Small intestine (tissue), 7 donors: ENCODE data around the gene RPS15. TPM values are rescaled to one million over a fixed set of nuclear protein-coding genes. Genes with fewer than 3 reads are reported as not detected.

Experiments
- DNase-seq, 2 donors: peaks; one replicate each; pipeline versions ENCODE4 v3.0.0 to v3.0.0-alpha.2; 2013
- FAIRE-seq: peaks from 2 replicates; lab custom pipeline; 2012; peaks lifted over from hg19 to GRCh38; lab: Jason Lieb, UNC
- H3K27ac ChIP-seq, 3 donors: one replicate each; pipeline ENCODE4 v1.5.1; 2013; ENCODE audit warnings: low read length in 2 of 3, mild to moderate bottlenecking in 2 of 3, control low read depth in 1 of 3, inconsistent platforms in 1 of 3, low read depth in 1 of 3, moderate library complexity in 1 of 3
- H3K27me3 ChIP-seq, 3 donors: one replicate each; pipeline ENCODE4 v1.6.1; 2013; ENCODE audit warnings: low read length in 3 of 3, inconsistent platforms in 1 of 3; ENCODE audit not compliant: control insufficient read depth in 3 of 3, insufficient read depth in 3 of 3
- H3K36me3 ChIP-seq, 3 donors: one replicate each; pipeline ENCODE4 v1.6.1; 2013; ENCODE audit warnings: low read length in 3 of 3, inconsistent platforms in 1 of 3, low read depth in 1 of 3, mild to moderate bottlenecking in 1 of 3, moderate library complexity in 1 of 3; ENCODE audit not compliant: control insufficient read depth in 3 of 3, insufficient read depth in 2 of 3
- H3K4me1 ChIP-seq, 3 donors: one replicate each; pipeline ENCODE4 v1.6.1; 2013; ENCODE audit warnings: low read length in 2 of 3, inconsistent platforms in 1 of 3, low read depth in 1 of 3, mild to moderate bottlenecking in 1 of 3, moderate library complexity in 1 of 3; ENCODE audit not compliant: control insufficient read depth in 3 of 3, insufficient read depth in 2 of 3
- H3K4me3 ChIP-seq, 3 donors: one replicate each; pipeline ENCODE4 v1.5.1; 2013; ENCODE audit warnings: low read length in 3 of 3, control low read depth in 1 of 3, inconsistent platforms in 1 of 3, low read depth in 1 of 3, mild to moderate bottlenecking in 1 of 3, moderate library complexity in 1 of 3
- H3K9me3 ChIP-seq, 2 donors: one replicate each; pipeline ENCODE4 v1.6.1; 2013; ENCODE audit warnings: low read depth in 1 of 2, low read length in 1 of 2; ENCODE audit not compliant: control insufficient read depth in 2 of 2, insufficient read depth in 1 of 2
- WGBS, 3 donors: extraction: QIAGEN DNeasy Blood & Tissue Kit; methylation state at CpG; one replicate each; pipeline ENCODE4 v1.1.7; 2013; 5-methylcytosine and 5-hydroxymethylcytosine counted together
- polyA plus RNA-seq, 4 donors: library from polyadenylated mRNA; stranded (reverse) in 3 of 4; unstranded in 1 of 4; fragments of 200-250 nt in 3 of 4; fragments of 120-200 nt in 1 of 4; gene quantifications; one replicate each; pipeline versions ENCODE4 v1.2.1 to v1.2.3, GENCODE V29; 2013
- donor health status: healthy with polysubstance abuse.
- donor health status: control.
- donor health status: control.
- donor health status: Bipolar disorder and iron deficiency.
- donor health status: healthy.

Gene RPS15
- polyA plus RNA-seq, 4 donors = 1,394 to 3,547 (median 2,919) TPM

DNA sequence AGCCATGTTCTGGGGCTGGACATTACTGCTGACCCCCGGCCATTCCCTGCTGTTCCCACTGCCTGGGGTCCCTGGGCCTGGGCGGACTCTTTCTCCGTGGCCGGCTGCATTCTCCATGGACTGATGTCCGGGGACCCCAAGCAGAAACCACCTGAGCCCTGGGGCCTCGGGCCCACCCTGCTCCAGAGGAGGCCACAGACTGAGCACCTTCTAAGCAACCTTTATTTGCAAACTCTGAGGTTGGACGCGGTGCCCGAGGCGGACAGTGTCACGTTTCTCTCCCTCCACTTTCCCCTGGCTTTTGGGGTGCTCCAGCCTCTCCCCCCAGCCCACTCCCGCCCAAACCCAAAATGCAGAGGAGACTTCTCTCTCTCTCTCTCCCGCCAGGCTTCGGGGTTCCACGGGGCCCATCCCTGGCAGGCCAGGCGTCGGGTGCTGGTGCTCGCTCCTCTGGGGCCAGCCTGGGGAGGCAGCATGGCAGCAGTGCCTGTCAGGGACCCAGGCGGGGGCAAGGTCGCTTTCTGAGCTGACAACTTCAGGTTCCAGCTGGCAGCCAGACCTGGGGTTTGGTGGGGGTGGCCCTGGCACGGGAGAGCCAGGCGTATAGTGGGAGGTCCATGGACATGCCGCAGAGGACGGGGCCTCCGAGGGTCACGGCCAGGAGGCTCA lies 43.2 kb downstream of the RPS15 start:
- Histone ChIP-seq H3K36me3 (peaks cover 0 to 9% (median under 1%) of the 10 kb centered on the region in 3 donors), H3K4me3 (no peak overlapping the region), H3K4me1 (peaks cover 0 to 4% (median 0%) of the 10 kb centered on the region in 3 donors), H3K27ac (no peak overlapping the region), H3K9me3 (no peaks in the 10 kb centered on the region), H3K27me3 (no peaks in the 10 kb centered on the region)
- 83 to 86% (median 84%) methylated on average over 24 to 26 of the region's 26 CpGs for WGBS, 3 donors
- DNase-seq = no peak
- FAIRE-seq = no peak

DNA sequence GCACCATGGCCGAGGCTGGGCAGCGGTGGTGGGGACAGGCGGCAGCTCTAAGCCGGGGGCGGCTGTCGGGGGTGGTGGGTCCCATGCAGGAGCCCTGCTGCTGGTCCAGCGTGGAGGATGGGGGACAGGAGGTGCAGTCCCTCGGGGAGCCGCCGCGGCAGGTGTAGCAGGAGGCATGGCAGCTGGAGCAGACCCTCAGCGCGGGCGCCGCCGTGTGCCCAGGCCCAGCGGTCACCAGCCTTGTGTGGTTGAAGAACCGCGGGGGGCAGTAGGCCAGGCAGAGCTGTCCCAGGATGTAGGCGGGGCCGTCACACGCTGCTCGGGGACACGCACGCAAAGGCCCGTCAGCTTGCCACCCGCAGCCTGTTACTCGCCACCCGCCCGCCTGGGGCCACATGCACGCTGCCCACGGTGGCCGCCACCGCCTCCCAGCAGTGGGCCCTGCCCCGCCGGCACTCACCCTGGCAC lies 43.7 kb downstream of the RPS15 start:
- no peaks in the 10 kb centered on the region for H3K9me3 ChIP-seq
- H3K27ac ChIP-seq = no peak overlapping the region
- no peak overlapping the region for H3K4me3 ChIP-seq
- WGBS, 3 donors = 89 to 94% (median 93%) methylated on average over 27 to 36 of the region's 36 CpGs
- H3K27me3 ChIP-seq = no peaks in the 10 kb centered on the region
- FAIRE-seq (no peak), DNase-seq (no peak)
- peaks cover 0 to 5% (median 0%) of the 10 kb centered on the region in 3 donors for H3K36me3 ChIP-seq
- peaks cover 0 to 4% (median 0%) of the 10 kb centered on the region in 3 donors for H3K4me1 ChIP-seq

GRCh38 chr19:1482361-1483130 lies 44.4 kb downstream of the RPS15 start:
- DNase-seq = no peak

DNA sequence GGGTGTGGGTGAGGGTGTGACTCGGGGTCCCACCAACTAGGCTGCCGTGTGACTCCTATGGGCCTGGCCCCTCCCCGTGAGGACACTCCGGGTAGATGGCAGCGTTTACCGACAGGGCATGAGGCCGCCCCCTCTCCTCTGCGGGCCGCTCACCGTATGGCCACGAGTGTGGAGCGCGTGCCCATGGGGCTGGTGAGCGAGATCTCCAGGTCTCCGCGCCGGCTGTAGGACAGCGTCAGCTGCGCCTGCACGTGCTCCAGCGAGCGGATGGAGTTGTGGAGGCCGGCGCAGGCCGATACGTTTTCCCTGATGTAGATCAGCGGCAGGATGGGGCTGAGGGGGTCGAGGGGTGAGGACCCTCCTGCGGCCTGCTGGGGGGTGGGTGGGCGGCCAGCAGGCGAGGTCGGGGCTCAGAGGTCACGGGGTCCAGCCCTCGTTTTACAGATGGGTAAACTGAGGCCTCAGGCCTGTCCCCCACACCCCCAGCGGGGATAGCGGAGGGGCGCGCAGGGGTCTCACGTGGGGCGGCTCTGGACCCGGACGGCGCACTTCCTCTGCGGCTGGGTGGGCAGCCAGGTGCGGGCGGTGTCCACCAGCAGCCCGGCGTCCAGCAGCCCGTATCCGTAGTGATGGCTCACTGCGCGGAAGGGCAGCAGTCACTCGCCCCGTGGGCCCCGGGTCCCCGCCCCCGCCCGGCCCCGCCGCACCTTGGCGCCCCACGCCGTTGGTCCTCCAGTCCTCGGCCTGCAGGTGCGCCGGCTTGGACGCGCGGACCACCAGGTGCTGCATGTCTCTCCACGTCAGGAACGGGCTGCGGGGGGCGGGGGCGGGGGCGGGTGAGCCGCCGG lies 45.2 kb downstream of the RPS15 start:
- Histone ChIP-seq H3K27ac (no peak overlapping the region), H3K4me3 (no peak overlapping the region), H3K36me3 (no peaks in the 10 kb centered on the region), H3K4me1 (peaks cover 0 to 4% (median 0%) of the 10 kb centered on the region in 3 donors), H3K27me3 (no peaks in the 10 kb centered on the region), H3K9me3 (no peaks in the 10 kb centered on the region)
- WGBS, 3 donors = 93 to 95% (median 94%) methylated on average over 64 to 77 of the region's 77 CpGs
- DNase-seq (no peak), FAIRE-seq (no peak)

More at GRCh38 chr19:1482361-1483130, 44.4 kb downstream of the RPS15 start:
- no peak for FAIRE-seq
- H3K4me3 ChIP-seq = no peak overlapping the region
- H3K9me3 ChIP-seq = no peaks in the 10 kb centered on the region
- no peak overlapping the region for H3K27ac ChIP-seq
- WGBS, 3 donors = 82 to 85% (median 84%) methylated on average over 28 to 37 of the region's 37 CpGs
- H3K27me3 ChIP-seq = no peaks in the 10 kb centered on the region
- H3K36me3 ChIP-seq = no peaks in the 10 kb centered on the region
- H3K4me1 ChIP-seq = peaks cover 0 to 4% (median 0%) of the 10 kb centered on the region in 3 donors

DNA sequence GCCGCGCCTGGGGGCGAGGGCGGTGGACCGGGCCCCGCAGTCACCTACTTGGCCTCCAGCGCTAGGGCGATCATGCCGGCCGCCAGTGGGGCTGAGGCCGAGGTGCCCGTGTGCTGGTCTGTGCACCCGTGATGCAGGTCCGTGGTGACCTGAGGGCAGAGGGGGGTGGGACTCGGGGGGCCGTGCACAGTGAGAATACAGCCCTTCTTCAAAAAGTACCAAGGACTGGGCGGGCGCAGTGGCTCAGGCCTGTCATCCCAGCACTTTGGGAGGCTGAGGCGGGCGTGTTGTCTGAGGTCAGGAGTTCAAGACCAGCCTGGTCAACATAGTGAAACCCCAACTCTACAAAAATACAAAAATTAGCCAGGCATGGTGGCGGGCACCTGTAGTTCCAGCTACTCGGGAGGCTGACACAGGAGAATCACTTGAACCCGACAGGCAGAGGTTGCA lies 45.8 kb downstream of the RPS15 start:
- Histone ChIP-seq H3K9me3 (no peaks in the 10 kb centered on the region), H3K4me3 (no peak overlapping the region), H3K27ac (no peak overlapping the region), H3K4me1 (peaks cover 0 to 4% (median 0%) of the 10 kb centered on the region in 3 donors), H3K27me3 (no peaks in the 10 kb centered on the region), H3K36me3 (no peaks in the 10 kb centered on the region)
- DNase-seq (no peak), FAIRE-seq (no peak)
- WGBS, 3 donors = 91 to 93% (median 93%) methylated on average over 23 of the region's 23 CpGs

GRCh38 chr19:1486720-1487575 lies 48.8 kb downstream of the RPS15 start:
- no peaks in the 10 kb centered on the region for H3K9me3 ChIP-seq
- FAIRE-seq = no peak
- H3K4me1 ChIP-seq = peaks cover 2 to 8% (median 5%) of the 10 kb centered on the region in 3 donors
- peaks cover 0 to 6% (median 2%) of the 10 kb centered on the region in 3 donors for H3K27me3 ChIP-seq
- DNase-seq = peak in 1 of 2 donors; percentile 1
- no peak overlapping the region for H3K27ac ChIP-seq
- no peak overlapping the region for H3K4me3 ChIP-seq
- WGBS, 3 donors = 93 to 96% (median 95%) methylated on average over 42 to 56 of the region's 56 CpGs
- no peaks in the 10 kb centered on the region for H3K36me3 ChIP-seq

GRCh38 chr19:1487576-1488281 lies 49.5 kb downstream of the RPS15 start:
- 93 to 97% (median 93%) methylated on average over 34 to 40 of the region's 40 CpGs for WGBS, 3 donors
- DNase-seq = no peak
- no peak overlapping the region for H3K27ac ChIP-seq
- peaks cover 2 to 10% (median 5%) of the 10 kb centered on the region in 3 donors for H3K4me1 ChIP-seq
- no peak for FAIRE-seq
- H3K36me3 ChIP-seq = no peaks in the 10 kb centered on the region
- H3K4me3 ChIP-seq = no peak overlapping the region
- no peaks in the 10 kb centered on the region for H3K9me3 ChIP-seq
- H3K27me3 ChIP-seq = peaks cover 0 to 6% (median 2%) of the 10 kb centered on the region in 3 donors
